A673 (cell line): ENCODE results near the gene DAP3.

Source experiments
- EZH2 ChIP-seq: fragments of 200-600 bp; sonication (generic); IDR thresholded peaks from 2 replicates; pipeline ENCODE4 v1.6.1; 2017; ENCODE audit warnings: borderline replicate concordance, low read depth, mild to moderate bottlenecking, mixed read lengths, antibody characterized with exemption, low read length; ENCODE audit not compliant: poor library complexity, severe bottlenecking
- TF ChIP-seq, protein P1 (sequence below): fragments of 300-800, 200-600 bp; sonication (generic); conservative IDR thresholded peaks from 2 replicates; pipeline ENCODE4 v1.5.1; 2017; ENCODE audit warnings: low read depth, mild to moderate bottlenecking, antibody characterized with exemption, low read length, moderate library complexity, mixed read lengths

GRCh38 chr1:155697046-155697445 is 8.2 kb downstream of the DAP3 start:
- TF ChIP-seq, protein P1, sequence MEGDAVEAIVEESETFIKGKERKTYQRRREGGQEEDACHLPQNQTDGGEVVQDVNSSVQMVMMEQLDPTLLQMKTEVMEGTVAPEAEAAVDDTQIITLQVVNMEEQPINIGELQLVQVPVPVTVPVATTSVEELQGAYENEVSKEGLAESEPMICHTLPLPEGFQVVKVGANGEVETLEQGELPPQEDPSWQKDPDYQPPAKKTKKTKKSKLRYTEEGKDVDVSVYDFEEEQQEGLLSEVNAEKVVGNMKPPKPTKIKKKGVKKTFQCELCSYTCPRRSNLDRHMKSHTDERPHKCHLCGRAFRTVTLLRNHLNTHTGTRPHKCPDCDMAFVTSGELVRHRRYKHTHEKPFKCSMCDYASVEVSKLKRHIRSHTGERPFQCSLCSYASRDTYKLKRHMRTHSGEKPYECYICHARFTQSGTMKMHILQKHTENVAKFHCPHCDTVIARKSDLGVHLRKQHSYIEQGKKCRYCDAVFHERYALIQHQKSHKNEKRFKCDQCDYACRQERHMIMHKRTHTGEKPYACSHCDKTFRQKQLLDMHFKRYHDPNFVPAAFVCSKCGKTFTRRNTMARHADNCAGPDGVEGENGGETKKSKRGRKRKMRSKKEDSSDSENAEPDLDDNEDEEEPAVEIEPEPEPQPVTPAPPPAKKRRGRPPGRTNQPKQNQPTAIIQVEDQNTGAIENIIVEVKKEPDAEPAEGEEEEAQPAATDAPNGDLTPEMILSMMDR, result no peak
- no peak for TF ChIP-seq EZH2
